ENCODE measurements around the gene KRT79.

Gene KRT79

GRCh38 chr12:52835271-52836041, 1.3 kb upstream of the KRT79 start:
- DNase-seq (ENCODE audit: low read depth) = no peak

- no peak for DNase-seq (ENCODE audit: low read depth)
These were observed 553 bp upstream of the KRT79 start for GRCh38 chr12:52834727-52835001.

DNA sequence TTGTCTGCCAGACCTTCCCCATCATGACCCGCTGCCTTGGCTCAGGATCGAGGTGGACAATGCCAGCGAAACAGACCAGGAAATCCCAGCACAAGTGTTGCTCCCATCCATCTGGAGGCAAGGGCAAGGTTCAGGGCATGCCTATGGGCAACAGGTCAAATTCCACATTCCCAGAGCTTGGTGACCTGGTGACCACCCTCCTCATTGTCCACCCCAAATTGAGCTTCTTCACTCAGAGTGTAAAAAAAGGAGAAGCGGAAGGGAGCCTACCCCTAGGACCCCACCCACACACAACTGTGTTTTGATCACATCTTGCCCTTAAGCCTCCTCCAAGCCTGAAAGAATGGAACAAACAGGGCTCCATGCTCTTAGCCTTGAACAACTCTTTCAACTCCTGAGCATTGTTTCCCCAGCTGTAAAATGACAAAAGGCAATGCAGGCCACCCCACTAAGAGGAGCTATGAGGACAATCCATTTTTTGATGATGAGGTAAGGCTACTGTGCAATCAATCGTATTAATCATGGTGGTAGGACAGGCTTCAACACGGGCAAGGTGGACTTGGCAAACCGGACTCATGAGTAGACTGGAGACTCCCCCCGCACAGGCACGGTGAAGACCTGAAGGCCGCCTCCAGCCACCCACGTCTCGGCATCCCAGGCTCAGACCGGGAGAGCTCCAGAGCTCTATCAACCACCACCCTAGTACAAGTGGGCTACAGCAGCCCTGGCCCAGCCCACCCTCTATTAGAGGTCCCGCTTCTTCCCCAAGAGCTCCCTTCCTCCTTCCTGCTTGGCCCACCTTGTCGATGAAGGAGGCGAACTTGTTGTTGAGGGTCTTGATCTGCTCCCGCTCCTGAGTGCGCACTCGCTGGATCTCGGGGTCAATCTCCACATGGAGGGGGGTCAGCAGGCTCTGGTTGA, 866 bp downstream of the KRT79 start:
- DNase-seq (ENCODE audit: low read depth) = no peak

- no peak for DNase-seq (ENCODE audit: low read depth)
These were observed 1.7 kb downstream of the KRT79 start for GRCh38 chr12:52832451-52832850.

- DNase-seq (ENCODE audit: low read depth) = no peak
These were observed 2.9 kb downstream of the KRT79 start for GRCh38 chr12:52831251-52831650.

GRCh38 chr12:52829986-52830770, 3.9 kb downstream of the KRT79 start:
- no peak for DNase-seq (ENCODE audit: low read depth)

GRCh38 chr12:52828591-52829021, 5.5 kb downstream of the KRT79 start:
- DNase-seq (ENCODE audit: low read depth) = no peak

GRCh38 chr12:52828156-52828555, 6.0 kb downstream of the KRT79 start:
- no peak for DNase-seq (ENCODE audit: low read depth)

DNA sequence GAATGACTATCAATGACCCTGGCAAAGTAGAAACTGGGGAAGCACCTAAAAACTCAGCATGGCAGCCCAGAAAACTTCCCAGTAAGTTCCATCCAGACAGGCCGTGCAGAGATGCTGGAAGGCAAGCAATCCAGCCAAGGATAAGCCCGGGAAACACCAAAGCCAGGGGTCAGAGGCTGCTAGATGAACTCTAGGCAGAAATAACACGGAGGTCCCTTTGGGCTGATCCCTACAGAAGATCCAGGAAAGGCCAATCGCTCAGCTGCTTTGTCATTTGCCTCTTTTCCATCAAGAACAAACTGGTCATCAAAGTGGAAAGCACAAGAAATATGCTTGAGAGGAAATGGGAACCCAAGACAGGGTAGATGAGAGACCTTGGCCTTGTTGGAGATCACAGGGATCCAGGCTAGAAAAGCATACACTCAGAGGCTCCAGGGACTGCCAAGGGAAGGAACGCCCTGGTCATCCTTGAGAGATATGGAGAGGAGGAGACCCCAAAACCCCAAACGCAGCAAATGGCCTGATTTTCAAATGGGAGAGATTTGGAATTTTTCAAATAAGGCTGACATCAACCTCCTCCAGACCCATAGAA, 6.5 kb downstream of the KRT79 start:
- no peak for DNase-seq (ENCODE audit: low read depth)

GRCh38 chr12:52826611-52827498, 7.3 kb downstream of the KRT79 start:
- no peak for DNase-seq (ENCODE audit: low read depth)

DNA sequence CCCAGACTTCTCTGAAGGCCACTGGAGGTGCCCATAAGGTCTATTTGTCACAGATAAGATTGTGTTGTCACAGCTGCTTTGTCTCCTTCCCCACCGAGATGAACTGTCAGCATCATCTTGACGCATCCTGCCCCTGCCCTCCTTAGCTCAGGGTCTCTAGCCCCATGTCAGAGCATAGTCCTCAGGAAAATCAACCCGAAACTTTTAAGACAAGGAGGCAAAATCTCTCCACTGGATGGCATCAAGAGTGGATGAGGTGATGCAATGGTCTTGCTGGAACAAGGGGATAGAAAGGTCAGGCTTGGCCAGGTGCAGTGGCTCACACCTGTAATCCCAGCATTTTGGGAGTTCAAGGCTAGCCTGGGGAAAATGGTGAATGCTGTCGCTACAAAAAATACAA, 8.2 kb downstream of the KRT79 start:
- DNase-seq (ENCODE audit: low read depth) = no peak

GRCh38 chr12:52824741-52825410, 9.2 kb downstream of the KRT79 start:
- no peak for DNase-seq (ENCODE audit: low read depth)

DNA sequence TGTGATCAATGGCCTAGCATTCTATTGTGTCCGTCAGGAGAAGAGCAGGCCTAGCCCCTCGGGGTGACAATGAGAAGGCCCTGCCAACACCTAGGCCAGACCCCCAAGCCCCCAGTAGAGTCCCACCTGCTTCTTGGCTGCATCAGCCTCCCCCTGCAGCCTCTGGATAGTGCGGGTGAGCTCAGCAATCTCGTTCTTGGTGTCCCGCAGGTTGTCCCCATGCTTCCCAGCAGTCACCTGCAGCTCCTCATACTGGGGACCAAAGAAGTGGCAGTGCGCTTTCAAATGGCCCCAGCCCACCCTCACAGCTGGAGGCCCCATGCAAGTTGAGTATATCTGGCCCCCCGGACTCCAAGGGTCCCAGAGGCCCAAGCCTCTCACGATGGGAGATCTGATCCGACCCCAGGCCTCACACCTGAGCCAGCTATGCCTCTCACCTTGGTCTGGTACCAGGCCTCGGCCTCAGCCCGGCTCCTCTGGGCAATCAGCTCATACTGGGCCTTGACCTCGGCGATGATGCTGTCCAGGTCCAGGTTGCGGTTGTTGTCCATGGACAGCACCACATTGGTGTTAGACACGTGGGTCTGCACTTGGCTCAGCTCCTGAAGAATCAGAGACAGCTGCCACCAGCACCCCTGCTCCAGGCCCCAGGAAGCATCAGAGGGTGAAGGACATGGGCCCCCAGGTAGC, 10.2 kb downstream of the KRT79 start:
- DNase-seq (ENCODE audit: low read depth) = no peak

DNA sequence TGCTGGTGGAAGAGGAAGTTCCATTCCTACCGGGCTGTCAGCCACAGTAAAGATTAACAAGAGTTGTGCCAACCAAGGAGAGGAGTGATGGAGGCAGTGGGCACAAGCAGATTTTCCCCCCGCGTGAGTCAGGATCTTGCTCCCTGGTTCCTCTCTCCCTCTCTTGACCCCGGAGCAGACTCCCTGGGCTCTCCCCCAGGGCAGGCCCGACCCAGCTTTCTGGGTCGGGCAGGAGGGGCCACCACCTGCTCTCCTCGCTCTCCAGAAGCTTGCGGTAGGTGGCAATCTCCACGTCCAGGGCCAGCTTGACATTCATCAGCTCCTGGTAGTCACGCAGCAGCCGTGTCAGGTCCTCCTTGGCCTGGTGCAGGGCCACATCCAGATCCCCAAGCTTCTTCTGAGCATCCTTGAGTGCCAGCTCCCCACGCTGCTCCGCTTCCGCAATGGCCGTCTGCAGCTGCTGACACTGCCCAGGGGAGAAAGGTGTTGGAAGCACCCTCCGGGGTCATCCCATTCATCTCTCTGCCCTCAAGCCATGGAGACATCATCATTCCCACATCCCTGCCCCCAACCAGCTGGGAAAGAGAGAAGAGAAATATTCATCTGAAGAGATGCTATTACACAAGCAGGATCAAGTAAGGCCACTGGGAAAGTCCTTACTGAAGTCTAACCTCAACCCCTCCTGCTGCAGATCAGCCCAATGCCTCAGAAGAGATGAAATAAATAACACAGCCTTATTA, 11.2 kb downstream of the KRT79 start:
- DNase-seq (ENCODE audit: low read depth) = no peak

- no peak for DNase-seq (ENCODE audit: low read depth)
These were observed 12.1 kb downstream of the KRT79 start for GRCh38 chr12:52821826-52822660.

- no peak for DNase-seq (ENCODE audit: low read depth)
These were observed 12.9 kb downstream of the KRT79 start for GRCh38 chr12:52821071-52821730.

DNA sequence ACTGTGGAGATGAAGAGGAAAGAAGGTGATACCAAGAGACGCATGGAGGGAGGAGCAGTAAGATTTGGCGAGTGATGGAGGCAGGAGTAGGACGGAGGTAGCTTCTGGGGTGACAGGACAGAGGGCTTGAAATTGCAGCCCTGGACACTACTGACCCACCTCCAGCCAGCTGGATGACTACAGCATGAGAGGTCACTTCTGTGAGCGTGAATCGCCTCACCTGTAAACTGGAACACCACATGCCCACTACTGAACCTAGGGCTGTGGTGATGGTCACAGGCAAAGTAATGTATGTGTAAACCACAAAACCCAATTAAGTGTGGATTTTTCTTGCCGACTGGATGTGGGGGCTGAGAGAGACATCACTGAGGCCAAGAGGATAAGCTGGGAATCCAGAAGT, 13.6 kb downstream of the KRT79 start:
- DNase-seq (ENCODE audit: low read depth) = no peak
